Measurements from ENCODE around the gene MPZL2.

MPZL2 gene

DNA sequence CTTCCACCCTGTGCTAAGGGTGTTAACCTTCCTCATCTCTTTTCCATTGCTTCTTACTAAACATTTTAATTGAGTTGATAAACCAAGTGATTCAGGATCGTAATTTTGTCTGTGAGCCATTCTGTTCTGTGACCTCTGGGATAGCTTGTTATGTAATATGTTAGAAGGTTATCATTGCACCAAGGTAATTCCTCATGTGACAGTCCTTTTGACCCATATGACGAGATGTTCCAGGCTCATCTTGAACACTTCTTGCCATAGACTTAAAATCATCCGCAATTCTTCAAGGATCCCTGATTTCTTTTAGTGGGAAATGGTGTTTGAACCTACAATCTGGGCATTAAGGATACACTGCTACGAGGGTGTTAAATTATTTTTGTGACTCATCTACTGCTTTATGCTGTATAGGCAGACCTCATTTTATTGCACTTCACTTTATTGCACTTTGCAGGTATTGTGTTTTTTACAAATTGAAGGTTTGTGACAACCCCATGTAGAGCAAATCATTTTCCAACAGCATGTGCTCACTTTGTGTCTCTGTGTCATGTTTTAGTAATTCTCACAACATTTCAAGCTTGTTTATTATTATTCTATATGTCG, 19.0 kb upstream of the MPZL2 start:
- no peak for DNase-seq

DNA sequence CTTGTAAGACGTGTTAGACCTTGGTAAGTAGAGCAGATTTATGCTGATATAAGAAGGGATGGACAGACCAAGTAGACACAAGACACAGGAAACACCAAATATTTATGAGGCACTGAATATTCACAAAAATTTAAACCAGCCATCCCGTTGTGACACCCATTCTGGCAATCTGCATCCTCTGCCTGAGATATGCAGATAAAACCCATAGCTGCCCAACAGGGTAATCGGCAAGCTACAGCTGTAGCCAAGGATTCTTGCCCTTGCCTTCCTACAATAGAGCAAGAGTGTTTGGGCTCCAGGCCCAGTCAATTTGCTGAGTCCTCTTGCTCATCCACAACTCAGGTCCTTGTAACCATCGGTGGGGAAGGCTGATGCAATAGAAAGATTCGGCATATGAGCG, 18.5 kb upstream of the MPZL2 start:
- DNase-seq: no peak

DNA sequence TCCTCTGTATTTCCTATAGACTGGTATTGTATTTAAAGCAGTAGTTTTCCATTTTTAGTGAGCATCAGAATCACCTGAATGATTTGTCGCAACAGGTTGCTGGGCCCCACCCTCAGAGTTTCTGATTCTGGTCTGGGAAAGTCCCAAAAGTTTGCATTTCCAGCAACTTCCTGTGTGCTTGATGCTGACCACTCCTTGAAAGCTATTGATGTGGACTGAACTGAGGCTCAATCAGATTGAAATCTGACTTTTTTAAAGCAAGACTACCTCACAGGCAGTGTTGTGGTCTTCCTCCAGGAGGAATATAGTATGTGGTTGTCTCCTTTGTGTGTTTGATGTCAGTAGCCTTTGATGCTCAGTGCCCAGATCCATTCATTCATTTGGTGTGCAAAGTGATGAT, 17.2 kb upstream of the MPZL2 start:
- DNase-seq: no peak

DNA sequence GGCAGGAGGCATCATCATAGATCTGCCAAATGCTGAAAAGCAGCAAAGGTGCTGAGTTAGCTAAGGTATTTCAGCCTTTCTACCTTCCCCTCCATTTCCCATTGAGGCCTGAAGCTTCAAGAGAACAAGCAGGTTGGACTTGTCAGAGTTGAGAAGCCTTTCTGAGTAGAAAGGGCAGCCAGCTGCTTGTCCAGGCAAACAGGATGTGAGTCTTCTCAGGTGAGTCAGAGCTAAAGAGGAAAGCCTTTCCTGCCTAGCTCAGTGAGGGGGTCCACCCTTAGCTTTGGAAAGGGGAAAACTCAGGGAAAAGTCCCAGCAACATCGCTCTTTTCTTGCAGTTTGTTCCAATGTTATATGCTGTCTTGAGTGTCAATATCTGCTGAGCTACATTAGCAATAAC, 13.2 kb upstream of the MPZL2 start:
- peak; percentile 94 for DNase-seq

DNA sequence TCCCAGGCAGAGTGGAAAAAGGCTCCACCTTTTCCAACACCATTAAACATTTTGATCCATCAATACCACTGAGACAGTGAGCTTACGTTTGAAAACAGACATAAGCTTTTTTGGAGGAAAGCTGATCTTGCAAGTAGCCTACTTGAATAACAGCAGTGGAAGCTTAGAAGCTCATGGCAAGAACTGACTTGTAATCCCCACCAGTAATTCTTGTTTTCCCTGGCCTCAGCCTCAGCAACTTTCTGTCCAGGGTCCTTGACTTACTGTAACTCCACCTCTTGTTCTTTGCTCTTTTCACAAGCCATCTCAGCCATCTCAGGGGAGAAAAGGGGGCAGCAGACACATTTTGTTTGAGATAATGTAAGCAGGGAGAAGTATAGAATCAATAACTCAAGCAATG, 12.3 kb upstream of the MPZL2 start:
- no peak for DNase-seq

DNA sequence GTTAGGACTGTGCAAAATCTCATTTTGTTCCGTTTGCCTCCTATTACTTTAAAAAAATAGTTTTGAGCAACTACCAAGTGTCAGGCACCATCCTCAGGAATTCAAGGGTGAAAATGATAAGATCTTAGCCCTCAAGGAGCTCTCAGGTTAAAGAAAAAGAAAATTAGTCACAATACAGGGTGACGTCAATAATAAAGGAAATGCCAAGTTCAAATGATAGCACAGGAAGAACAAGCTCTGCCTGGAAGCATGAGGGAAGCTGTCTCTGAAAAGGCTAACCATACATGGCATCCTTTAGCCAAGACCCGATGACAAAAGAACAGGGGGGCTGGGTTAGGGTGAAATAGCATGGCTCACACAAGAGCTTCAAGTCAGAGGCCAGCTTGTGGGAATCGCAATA, 11.1 kb upstream of the MPZL2 start:
- no peak for DNase-seq

DNA sequence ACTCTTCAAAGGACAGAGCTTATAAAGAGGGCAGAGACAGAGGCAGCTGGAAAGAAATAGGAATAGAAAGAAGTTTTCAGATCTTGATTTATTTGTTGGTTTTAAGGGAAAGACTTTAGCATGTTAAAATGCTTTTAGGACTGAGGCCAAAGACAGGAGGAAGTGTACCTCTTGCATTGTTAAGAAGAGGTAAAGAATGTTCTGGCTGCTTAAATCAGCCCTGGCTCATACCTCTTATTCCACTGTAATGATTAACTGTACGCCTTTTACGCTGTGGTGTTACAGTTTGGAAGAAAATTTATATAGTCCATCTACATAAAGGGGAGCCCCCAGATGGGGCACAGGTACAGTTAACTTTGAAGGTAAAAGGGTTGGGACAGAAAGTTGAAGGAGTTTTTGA, 10.1 kb upstream of the MPZL2 start:
- DNase-seq: no peak

DNA sequence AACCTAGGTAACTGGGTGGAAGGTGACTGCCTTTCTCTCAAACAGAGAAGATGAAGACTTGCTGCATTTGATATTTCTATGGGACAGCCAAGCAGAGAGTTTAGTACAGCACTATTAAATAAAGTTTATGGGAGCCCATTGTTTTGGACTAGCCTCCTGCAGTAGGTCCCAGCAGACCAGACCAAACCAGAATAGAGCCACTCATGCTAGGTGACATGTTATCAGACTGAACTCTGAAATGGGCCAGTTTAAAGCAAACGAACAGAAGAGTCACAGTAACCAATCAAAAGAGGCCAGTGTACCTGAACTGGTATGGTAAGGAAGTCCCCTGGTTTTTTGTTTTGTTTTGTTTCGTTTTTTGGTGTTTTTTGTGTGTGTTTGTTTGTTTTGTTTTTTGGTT, 7.9 kb upstream of the MPZL2 start:
- DNase-seq: no peak

DNA sequence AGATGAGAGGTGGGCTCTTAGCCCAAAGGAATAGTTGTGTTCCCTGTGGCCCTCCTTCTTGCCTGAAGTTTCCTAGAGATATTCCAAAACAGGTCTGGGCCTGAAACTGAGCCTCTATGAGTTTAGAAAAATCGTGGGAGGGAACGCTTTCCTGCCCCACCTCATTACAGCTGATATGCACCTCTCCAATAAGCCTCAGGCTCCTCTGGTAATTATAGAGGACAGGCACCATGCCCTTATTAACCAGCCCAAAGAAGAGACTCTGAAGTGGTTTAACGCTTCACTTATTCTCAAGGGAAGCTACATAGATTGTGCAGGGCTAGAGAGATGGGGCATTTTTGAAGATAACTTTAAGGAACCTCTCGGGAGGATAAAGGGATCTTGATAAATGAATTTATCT, 3.4 kb upstream of the MPZL2 start:
- DNase-seq: no peak

DNA sequence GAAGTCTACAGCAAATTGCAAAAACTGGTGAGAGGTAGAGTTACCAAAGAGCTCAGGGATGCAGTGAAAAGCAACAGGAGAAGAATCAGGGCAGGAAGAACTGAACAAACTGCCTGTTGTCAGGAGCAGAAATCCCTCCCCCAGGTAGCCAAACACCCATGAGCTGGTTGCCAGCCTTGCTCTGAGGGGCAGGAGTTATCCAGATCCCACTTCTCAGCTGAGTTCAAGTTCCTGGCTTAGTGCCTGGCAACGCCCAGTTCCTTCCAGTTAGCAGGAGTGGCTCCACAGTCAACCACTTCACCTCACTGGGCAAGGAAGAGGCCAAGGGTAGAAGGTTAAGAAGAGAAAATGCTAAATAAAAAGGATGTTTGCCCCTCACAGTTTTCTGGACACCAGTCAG, 1.9 kb upstream of the MPZL2 start:
- DNase-seq: no peak

DNA sequence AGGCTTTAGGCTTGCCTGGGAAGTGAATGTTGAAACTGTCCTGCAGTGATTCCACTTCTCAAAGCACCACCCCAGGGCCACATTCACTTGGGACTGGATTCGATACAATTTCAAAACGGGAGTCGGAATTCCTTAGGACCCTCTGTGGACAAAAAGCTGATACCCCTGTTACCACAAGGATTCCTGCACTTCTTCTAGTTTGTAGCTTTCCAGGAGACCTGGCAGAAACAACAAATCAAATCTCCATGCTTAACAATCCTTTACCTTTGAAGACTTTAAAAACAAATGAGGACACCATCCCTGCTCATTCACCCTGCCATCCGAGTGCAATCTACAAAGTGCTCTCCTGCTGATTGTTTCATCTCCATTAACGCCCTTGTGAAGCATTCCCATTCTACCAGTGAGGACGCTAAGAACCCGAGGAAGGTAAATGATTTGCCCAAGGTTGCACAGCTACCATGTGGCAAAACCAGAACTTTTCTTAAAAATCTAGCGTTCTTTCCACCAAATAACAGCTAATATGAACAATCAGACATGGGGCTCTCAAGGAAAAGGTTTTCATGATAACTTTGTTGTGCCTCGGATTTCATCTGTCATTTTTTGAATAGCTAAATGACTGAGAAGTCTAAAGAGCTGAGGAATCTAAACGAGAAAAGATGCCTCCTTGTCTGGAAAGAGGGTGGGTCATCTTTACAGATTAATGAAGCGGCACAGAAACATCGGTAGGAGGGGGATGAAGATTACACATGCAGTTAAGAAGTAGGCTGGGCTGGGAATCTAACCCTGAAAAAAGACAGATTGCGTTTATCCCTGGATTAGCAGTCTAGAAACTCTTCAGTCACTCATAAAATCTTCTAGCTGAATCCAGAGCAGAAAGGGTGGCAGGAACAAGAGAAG, 720 bp upstream of the MPZL2 start:
- no peak for DNase-seq

DNA sequence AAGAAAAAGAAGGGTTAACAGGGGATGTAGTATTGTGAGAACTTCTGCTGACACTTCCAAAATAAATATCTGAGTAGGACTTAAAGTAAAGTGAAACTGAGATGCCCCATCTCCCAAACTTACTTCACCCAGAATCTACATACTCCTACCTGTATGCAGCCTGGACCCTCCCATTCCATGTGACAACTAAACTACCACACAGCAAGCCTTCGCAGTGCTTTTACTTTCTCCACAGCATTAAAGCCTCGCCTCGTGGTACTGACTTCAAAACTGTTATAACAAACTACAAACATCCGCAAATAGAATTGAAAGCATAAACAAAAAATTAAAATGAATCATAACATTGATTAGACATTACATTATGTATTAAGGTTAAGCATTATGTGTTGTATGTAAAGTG, 985 bp downstream of the MPZL2 start:
- no peak for DNase-seq

DNA sequence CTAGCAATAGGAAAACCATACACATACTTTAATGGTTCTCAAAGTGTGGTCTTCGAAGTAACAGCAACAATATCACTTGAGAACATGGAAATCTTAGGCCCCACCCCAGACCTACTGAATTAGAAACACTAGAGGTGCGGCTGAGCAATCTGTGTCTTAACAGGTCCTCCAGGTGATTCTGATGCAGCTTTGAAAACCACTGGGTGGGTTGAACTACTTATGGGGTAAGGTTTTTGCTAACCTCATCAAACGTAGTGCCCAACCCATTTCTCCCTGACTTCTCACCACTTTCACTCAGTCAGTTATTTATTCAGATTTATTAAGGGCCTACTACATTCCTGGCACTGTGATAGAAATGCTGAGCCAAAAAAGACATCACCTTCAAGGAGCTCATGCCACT, 3.7 kb downstream of the MPZL2 start:
- no peak for DNase-seq

DNA sequence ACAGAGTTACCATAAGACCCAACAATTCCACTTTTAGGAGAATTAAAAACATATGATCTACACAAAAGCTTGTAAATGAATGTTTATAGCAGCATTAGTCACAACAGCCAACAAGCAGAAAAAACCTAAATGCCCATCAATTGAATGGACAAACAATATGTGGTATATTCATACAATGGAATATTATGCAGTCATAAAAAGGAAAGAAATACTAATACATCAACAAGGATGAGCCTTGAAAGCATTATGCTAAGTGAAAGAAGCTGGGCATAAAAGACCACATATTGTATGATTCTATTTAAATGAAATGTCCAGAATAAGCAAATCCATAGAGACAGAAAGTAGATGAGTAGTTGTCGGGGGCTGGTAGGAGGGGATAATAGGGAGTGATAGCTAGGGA, 5.0 kb downstream of the MPZL2 start:
- DNase-seq: no peak

DNA sequence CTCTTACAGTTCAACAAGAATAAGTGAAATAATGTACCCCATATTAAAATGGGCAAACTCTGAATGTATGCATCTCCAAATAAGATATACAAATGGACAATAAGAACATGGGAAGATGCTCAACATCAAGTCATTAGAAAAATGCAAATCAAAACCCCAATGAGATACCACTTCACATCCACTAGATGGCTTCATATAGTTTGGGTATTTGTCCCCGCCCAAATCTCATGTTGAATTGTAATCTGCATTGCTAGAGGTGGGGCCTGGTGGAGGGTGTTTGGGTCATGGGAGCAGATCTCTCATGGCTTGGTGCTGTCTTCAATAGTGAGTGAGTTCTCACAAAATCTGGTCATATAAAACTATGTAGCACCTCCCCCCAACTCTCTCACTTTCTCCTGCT, 5.7 kb downstream of the MPZL2 start:
- DNase-seq: peak; percentile 19

DNA sequence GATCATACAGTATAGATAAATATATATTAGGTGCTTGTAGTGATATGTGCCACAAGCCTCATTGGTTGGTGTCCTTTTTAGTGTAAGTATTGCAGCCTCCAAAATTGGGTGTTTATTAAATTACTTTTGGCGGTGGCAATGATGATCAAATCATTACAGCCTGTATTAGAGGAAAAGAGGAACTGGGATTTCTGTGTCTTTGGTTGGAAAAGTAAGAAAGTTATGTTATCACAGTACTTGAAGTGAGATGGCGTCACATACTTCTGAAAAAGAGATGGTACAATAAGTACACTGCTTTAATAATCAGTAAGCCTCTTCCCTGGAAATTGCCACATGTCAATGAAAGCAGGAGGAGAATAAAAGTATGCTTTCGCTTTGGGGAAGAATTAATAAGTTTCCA, 11.4 kb downstream of the MPZL2 start:
- DNase-seq: peak; percentile 54

DNA sequence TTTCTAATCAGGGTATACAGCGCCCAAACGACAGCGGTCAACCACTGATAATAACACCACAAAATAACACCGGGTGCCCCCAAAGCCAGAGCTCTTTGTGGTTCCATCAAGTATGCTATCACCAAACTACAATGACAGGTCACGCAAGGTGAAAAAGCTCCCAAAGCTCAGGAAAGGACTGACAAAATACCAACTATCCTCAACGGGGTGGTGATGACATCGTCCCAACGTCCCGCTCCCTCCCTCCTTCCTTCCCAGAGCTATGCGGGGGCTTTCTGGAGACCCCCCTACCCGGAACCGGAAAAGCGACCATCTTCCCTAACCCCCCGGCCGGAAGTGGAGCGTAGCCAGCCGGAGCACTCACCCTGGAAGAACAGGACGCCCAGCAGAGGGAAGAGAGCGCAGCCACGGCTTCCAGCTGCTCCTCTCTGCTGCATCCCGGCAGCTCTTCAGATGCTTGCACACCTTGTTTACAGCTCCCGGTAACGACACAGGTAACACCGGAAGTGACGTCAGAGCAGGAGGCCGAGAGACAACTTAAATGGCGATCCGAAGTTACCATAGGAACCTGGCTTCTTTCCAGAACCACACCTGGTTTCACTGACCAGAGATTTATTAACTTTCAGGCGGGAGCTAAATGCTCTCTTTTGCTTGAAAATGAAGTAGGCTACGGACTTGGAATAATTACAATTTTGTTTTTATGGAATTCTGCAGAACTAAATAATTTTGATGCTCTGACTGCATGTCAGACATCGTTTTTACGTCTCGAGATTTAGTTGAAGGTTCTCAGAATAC, 12.0 kb downstream of the MPZL2 start, which contains the start of gene MPZL3:
TSS of gene MPZL3 (minus strand) at position 508 of the 795 bp plus-strand sequence. CDS start at position 437, 71 bp downstream.
- peak; percentile 100 for DNase-seq

DNA sequence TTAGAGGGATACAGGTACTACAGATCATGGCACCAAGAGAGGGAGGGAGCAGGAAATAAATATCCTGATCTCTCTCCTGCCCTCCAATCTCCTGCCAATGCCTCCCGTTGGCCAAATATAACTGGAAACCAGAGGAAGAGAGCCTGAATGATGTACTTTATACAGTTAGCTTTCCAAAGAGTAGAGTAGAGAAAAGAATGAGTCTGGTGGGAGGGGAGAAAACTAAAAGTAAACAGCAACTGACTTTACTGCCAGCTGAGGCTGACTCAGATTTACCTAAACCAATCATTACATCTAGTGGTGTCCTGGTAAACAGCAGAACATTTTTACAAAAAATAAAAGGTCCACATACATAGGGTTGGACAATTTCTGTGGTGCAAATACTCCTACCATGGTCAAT, 17.1 kb downstream of the MPZL2 start:
- DNase-seq: peak; percentile 33

DNA sequence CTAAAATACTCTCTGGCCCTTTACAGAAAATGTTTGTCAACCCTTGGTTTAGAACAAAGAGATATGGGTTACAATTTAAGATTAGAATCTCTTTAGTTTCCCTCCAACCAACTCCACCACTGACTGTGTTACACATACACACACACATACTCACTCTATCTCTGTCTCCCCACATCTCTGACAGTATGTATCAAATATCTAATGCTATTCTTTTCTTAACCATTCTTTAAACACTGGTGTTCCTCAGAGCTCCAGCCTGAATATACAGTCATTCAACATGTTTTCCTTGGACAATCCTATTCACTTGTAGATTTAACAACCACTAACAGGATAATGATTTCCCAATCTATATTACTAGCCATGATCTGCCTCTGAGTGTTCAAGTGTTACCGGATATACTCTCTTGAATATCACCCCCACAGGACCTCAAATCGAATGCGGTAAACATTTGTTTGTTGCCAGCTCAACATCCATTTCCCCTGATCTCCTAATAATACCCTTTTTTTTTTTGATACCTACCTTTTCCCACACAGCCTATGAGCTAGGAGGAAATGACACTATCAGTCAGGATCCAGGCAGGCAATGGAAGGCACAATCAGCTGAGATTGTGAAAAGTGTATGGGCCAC, 18.0 kb downstream of the MPZL2 start:
- no peak for DNase-seq

DNA sequence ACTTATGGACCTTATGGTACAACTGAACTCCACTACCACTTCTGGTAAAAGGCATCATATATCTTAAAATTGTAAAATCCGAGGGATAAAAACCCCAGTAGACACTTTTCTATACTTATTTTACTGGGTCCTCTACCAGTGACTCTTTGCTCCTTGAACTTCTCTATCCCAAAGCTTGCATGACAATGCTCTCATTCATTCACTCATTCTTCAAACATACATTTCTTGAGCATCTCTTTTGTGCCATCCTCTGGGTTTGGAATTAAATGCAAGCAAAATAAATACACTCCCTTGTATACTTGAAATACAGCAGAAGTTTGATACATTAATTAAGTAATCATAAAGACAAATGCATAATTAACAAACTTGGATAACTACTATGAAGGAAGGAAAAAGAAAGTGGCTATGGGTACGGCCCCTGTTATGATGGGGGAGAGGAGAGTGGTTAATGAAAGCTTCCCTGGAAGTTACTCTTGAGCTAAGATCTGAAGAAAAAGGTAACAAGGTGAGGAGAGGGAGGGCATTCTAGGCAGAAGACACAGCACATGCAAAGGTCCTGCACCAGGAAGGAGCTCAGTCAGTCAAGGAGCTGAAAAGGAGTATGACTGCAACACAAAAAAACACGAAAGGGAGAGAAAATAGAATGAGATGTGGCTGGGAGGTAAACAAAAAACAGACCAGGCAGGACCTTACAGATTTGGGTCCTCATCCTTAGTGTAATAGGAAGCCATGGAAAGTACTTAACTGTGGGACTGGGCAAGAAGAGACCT, 19.9 kb downstream of the MPZL2 start:
- no peak for DNase-seq

DNA sequence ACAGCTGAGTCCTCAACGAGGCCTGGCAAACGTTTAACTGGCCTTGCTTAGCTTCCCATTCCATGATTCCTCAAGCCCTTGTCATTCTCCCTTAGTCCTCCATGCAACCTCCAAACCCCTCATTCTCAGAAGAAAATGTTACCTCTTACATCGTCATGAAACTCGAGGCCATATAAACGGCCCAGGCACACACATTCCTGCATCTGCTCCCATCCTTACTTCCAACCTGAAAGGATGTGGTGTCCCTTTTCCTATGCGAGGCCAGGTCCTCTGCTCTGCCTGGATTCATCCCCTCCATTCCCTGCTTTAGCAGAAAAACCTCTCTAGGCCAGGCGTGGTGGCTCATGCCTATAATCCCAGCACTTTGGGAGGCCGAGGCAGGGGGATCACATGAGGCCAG, 20.9 kb downstream of the MPZL2 start:
- no peak for DNase-seq

DNA sequence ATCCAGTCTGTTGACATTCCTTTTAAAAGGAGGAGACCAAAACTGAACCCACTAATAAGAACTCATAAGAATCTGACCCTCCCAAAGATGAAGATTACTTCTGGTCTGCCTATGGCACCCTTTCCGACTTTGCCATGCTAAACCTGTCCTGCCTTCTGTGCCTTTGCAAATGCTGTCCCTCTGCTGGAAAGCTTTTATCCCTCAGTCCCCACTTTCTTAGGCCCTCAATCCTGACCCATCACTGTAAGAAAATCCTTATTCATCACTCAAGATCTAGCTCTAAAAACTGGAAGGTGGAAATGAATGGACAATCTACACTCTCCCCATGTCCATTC, 22.4 kb downstream of the MPZL2 start:
- no peak for DNase-seq

All from DMS53 (cell line).